GM21367 (cell line): Measurements from ENCODE around the gene ZIC5.

Experiments used
- ATAC-seq: cut with Tn5 transposase; IDR thresholded peaks from one replicate; pipeline ENCODE4 v1.9.1; 2021; ENCODE audit not compliant: unreplicated experiment

Gene ZIC5

GRCh38 chr13:99987154-99988019 is 15.8 kb upstream of the ZIC5 start:
- ATAC-seq, result no peak

- ATAC-seq, result no peak
These were observed 15.2 kb upstream of the ZIC5 start for GRCh38 chr13:99986741-99987140.

GRCh38 chr13:99985886-99986527 is 14.4 kb upstream of the ZIC5 start:
- no peak for ATAC-seq

GRCh38 chr13:99985241-99985874 is 13.8 kb upstream of the ZIC5 start:
- no peak for ATAC-seq

- ATAC-seq, result no peak
These were observed 13.1 kb upstream of the ZIC5 start for GRCh38 chr13:99984461-99985240.

GRCh38 chr13:99983499-99984401 is 12.2 kb upstream of the ZIC5 start:
- ATAC-seq, result no peak

GRCh38 chr13:99982731-99983498 is 11.3 kb upstream of the ZIC5 start:
- no peak for ATAC-seq

GRCh38 chr13:99982036-99982730 is 10.6 kb upstream of the ZIC5 start:
- no peak for ATAC-seq

GRCh38 chr13:99981735-99982035 is 10.1 kb upstream of the ZIC5 start, which contains the start of gene ZIC2:
Gene ZIC2 (plus strand): TSS chr13:99981784. CDS start chr13:99982065, 281 bp downstream.
- ATAC-seq, result no peak

- ATAC-seq, result no peak
These were observed 9.5 kb upstream of the ZIC5 start for GRCh38 chr13:99980824-99981734.

GRCh38 chr13:99980201-99980823 is 8.7 kb upstream of the ZIC5 start:
- ATAC-seq, result no peak

GRCh38 chr13:99979453-99980200 is 8.1 kb upstream of the ZIC5 start:
- ATAC-seq, result no peak

GRCh38 chr13:99978799-99979452 is 7.4 kb upstream of the ZIC5 start:
- no peak for ATAC-seq

GRCh38 chr13:99977912-99978798 is 6.6 kb upstream of the ZIC5 start:
- ATAC-seq, result no peak

- no peak for ATAC-seq
These were observed 5.9 kb upstream of the ZIC5 start for GRCh38 chr13:99977334-99977911.
